Measurements from ENCODE around the gene ROPN1L.

The ROPN1L gene

GRCh38 chr5:10431415-10431814 lies 10.3 kb upstream of the ROPN1L start:
- DNase-seq: no peak

GRCh38 chr5:10432059-10433008 lies 9.3 kb upstream of the ROPN1L start:
- DNase-seq: no peak

- no peak for DNase-seq
These were observed 7.3 kb upstream of the ROPN1L start for GRCh38 chr5:10434392-10434791.

GRCh38 chr5:10438301-10438700 lies 3.4 kb upstream of the ROPN1L start:
- no peak for DNase-seq

- no peak for DNase-seq
These were observed 2.0 kb upstream of the ROPN1L start for GRCh38 chr5:10439692-10440091.

GRCh38 chr5:10440367-10440990 lies 1.2 kb upstream of the ROPN1L start:
- DNase-seq: no peak

GRCh38 chr5:10441992-10442435 lies 335 bp downstream of the ROPN1L start:
- no peak for DNase-seq

GRCh38 chr5:10442576-10442975 lies 897 bp downstream of the ROPN1L start:
- DNase-seq: no peak

- no peak for DNase-seq
These were observed 3.7 kb downstream of the ROPN1L start for GRCh38 chr5:10445352-10445751.

- no peak for DNase-seq
These were observed 4.8 kb downstream of the ROPN1L start for GRCh38 chr5:10446490-10446889.

- DNase-seq: no peak
These were observed 5.4 kb downstream of the ROPN1L start for GRCh38 chr5:10447041-10447440.

- no peak for DNase-seq
These were observed 7.2 kb downstream of the ROPN1L start for GRCh38 chr5:10448754-10449360.

- DNase-seq: no peak
These were observed 9.6 kb downstream of the ROPN1L start for GRCh38 chr5:10451137-10451824.

- no peak for DNase-seq
These were observed 11.2 kb downstream of the ROPN1L start for GRCh38 chr5:10452768-10453331.

- no peak for DNase-seq
These were observed 11.9 kb downstream of the ROPN1L start for GRCh38 chr5:10453545-10453944.

- DNase-seq: no peak
These were observed 13.1 kb downstream of the ROPN1L start for GRCh38 chr5:10454591-10455276.

- no peak for DNase-seq
These were observed 13.6 kb downstream of the ROPN1L start for GRCh38 chr5:10455277-10455670.

- no peak for DNase-seq
These were observed 15.1 kb downstream of the ROPN1L start for GRCh38 chr5:10456583-10457420.

GRCh38 chr5:10457682-10458574 lies 16.2 kb downstream of the ROPN1L start:
- no peak for DNase-seq
